Measurements from ENCODE around the gene TRPM3. TPM values are rescaled to one million over a fixed set of nuclear protein-coding genes. Genes with fewer than 3 reads are reported as not detected.

The TRPM3 gene
- total and polyA plus RNA-seq, 9 of the 15 experiments (the other 6 are each of a cell fraction or from before 2014, with no cell fraction given) = 0.04 TPM; not detected in 8

DNA sequence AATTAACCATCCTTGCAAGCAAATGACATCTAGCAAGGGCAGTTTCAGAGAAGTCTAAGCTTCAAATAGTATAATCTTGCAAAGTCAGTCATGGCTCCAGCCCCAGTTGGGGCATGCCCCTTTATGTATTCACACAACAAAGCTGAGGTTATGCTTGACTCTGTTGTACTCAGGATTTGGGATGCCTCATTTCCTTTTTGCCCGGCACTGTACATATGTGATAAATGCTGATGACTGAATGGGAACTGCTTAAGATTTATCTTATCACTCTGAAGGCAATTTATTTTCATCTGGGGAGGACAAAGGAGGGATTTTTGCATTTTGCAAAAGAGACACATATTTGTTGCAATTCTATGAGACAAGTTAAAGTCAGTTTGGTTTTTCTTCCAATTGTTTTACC, 219.2 kb downstream of the TRPM3 start (continued):
- TF ChIP-seq, protein P1, sequence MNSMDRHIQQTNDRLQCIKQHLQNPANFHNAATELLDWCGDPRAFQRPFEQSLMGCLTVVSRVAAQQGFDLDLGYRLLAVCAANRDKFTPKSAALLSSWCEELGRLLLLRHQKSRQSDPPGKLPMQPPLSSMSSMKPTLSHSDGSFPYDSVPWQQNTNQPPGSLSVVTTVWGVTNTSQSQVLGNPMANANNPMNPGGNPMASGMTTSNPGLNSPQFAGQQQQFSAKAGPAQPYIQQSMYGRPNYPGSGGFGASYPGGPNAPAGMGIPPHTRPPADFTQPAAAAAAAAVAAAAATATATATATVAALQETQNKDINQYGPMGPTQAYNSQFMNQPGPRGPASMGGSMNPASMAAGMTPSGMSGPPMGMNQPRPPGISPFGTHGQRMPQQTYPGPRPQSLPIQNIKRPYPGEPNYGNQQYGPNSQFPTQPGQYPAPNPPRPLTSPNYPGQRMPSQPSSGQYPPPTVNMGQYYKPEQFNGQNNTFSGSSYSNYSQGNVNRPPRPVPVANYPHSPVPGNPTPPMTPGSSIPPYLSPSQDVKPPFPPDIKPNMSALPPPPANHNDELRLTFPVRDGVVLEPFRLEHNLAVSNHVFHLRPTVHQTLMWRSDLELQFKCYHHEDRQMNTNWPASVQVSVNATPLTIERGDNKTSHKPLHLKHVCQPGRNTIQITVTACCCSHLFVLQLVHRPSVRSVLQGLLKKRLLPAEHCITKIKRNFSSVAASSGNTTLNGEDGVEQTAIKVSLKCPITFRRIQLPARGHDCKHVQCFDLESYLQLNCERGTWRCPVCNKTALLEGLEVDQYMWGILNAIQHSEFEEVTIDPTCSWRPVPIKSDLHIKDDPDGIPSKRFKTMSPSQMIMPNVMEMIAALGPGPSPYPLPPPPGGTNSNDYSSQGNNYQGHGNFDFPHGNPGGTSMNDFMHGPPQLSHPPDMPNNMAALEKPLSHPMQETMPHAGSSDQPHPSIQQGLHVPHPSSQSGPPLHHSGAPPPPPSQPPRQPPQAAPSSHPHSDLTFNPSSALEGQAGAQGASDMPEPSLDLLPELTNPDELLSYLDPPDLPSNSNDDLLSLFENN (IDR thresholded peaks at IDR 0.05; ENCODE audit: low read depth in 2 of 2, low read length in 2 of 2) = no peak

DNA sequence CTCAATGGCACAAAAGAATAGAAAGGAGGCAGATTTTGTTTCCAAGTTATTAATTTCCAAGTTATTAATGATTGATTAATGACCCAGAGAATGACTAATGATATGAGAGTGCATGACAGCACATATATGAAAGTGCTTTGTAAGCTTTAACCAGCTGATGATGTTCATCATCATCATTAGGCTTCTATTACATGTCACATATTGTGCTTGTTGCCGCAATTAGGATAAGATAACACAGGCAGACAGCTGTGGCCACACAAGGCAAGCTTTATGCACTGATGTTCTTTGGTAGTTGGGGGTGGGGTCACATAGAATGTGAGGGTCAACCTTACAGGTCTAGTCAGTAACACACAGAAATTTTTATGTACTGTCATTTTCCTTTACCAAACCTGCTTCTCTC, 219.7 kb downstream of the TRPM3 start:
- intact Hi-C loops (cut with micrococcal nuclease) = no loop called here
- H3K9me3 ChIP-seq (replicated peaks; ENCODE audit: control insufficient read depth, insufficient read depth, low read depth, low read length) = no peaks in the 10 kb centered on the region
- H4K20me1 ChIP-seq (replicated peaks; ENCODE audit: control insufficient read depth, insufficient read depth, low read length) = no peaks in the 10 kb centered on the region
- no peaks in the 10 kb centered on the region for H3K36me3 ChIP-seq (ENCODE audit: control insufficient read depth, insufficient read depth, low read length)
- WGBS (ENCODE audit: insufficient coverage, low coverage, missing lambda C conversion rate) = 0% methylated on average over 1 of the region's 1 CpG
- H3K9ac ChIP-seq (ENCODE audit: insufficient read depth in 1 of 2, low read depth in 2 of 2, low read length in 2 of 2) = no peak overlapping the region
- no peaks in the 10 kb centered on the region for H3K4me1 ChIP-seq (replicated peaks in 1 of 2; ENCODE audit: control insufficient read depth in 2 of 2, insufficient read depth in 2 of 2, low read length in 2 of 2)
- no peaks in the 10 kb centered on the region for H3K27me3 ChIP-seq (ENCODE audit: control insufficient read depth in 2 of 2, insufficient read depth in 2 of 2, low read length in 2 of 2)
- DNase-seq (ENCODE audit: extremely low read depth in 1 of 4, low spot score in 3 of 4) (no peak), FAIRE-seq (no peak), ATAC-seq (no peak)
- in situ Hi-C loops (cut with MboI) = loop anchor here (25.0 kb wide), 1 partner anchor 1361 kb away; no protein-coding TSS in a partner anchor
- H3K79me2 ChIP-seq (ENCODE audit: control insufficient read depth, insufficient read depth, low read length) = no peaks in the 10 kb centered on the region
- no peak overlapping the region for H2AFZ ChIP-seq (ENCODE audit: low read depth, low read length)
- no peak overlapping the region for H3K4me3 ChIP-seq
- CTCF ChIA-PET (ENCODE audit: low intra/inter-chr PET ratio) = no interaction called here
- no peaks in the 10 kb centered on the region for H3K9me1 ChIP-seq (ENCODE audit: control insufficient read depth, insufficient read depth, low read length)
- BruUV-seq (replicated peaks) = no TSS peak
- H3K4me2 ChIP-seq (ENCODE audit: insufficient read depth, low read length) = no peak overlapping the region
- POLR2A ChIA-PET = no interaction called here
- no peak overlapping the region for H3K27ac ChIP-seq (ENCODE audit: extremely low read depth, low read depth, low read length)
- no peak for TF ChIP-seq MCM5 (IDR thresholded peaks at IDR 0.05; ENCODE audit: low read depth)

All from K562 (cell line).